Middle frontal gyrus (tissue), 1 donor: ENCODE data around the gene SERPINA10.
A peak's percentile ranks its signal among the peaks of the same experiment; 100 is the strongest.

ENCODE experiments used
- DNase-seq: peaks from one replicate; pipeline ENCODE4 v3.0.0-alpha.2; 2015; ENCODE audit warnings: low spot score; ENCODE audit errors: extremely low spot score

The SERPINA10 gene, protein sequence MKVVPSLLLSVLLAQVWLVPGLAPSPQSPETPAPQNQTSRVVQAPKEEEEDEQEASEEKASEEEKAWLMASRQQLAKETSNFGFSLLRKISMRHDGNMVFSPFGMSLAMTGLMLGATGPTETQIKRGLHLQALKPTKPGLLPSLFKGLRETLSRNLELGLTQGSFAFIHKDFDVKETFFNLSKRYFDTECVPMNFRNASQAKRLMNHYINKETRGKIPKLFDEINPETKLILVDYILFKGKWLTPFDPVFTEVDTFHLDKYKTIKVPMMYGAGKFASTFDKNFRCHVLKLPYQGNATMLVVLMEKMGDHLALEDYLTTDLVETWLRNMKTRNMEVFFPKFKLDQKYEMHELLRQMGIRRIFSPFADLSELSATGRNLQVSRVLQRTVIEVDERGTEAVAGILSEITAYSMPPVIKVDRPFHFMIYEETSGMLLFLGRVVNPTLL

DNA sequence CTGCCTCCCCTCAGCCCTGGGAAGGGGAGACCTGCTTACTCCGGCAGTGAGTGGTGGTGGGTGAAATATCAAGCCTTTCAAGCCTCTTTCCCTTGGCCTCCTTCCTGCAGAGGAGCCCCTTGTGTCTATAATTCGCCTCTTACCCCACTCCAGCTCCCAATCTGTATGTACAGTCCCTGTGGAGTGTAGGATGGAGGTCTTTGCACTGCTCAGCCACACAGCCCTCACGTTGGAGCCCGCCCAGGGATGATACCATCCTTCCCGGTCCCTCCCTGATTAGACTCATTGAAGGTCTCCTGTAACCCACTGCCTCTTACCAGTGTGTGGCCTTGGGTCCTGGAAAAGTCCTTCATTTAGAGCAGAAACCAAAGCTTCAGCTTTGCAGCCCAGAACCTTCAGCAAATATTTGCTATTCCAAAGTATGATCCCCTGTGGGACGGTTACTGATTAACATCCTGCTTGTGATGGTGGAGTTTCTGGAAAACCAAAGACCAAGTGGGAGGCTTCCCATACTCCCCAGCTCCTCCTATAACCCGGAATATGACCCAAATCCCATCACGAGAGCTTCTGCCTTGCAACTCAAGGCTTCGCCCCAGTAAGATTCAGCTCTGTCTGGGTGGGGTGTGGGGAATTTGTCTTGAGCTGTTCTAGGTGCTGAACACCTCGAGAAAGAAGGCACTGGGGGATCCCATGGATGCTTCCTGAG lies at the start of gene SERPINA10:
TSS of gene SERPINA10 (minus strand) at position 397 of the 706 bp plus-strand sequence. CDS start 2,675 bp downstream, outside the sequence.
- no peak for DNase-seq

DNA sequence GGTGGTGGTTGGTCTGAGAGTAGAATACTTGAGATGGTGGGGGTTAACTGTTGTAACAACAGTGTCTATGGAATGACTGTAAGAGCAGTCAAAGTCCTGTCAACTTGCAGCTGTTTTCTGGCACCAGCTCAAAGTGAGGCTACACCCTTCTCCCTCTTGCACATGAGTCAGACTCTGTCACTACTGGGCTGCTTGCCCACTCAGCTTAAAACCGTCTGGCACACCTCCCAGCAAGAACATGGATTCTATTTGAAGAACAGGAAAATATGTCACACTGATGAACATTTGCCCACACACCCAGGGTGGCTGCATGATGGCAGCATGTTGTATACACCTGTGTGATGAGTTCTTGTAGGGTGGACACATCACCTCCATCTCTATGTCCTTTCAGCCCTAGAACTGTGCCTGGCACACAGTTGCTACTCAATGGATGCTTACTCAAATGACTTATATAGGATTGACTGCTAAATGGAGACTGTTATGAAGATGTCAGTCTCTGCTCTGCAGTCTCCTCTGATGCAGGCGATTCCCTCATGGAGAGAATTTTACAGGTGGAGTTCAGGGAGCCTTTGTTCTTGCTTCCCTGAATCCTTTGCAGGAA lies 49.4 kb upstream of the SERPINA10 start:
- DNase-seq, result peak; percentile 52

DNA sequence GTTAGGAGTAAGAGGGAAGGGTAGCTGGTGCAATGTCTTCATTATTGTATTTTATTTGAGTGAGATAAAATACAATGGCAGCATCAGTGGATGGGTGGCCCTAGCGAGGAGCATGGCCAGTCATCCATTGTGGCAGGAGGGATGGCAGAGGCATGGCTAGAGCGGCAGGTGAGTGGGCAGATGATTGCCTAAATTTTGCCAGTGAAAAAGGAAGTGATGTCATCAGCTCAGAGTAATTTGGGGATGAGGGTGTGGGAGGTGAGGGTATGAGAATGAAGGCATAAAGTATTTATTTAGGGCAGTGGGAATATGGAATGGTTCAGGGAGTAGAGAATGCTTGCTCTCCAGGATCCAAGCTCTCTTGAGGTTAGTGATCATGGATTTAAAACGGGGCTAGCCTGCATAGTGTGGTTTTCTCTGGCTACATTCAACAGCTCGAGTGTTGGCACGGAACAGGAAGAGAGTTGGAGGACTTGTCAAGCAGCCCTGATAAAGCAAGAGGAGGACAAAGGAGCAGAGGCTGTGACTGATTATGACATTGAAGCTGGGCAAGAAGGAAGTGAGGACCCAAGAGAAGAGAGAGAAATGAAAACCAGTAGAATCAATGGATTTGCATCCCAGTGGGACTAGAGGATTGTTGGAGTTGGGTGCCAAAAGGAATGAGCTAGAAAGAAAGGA lies 48.7 kb upstream of the SERPINA10 start:
- no peak for DNase-seq

DNA sequence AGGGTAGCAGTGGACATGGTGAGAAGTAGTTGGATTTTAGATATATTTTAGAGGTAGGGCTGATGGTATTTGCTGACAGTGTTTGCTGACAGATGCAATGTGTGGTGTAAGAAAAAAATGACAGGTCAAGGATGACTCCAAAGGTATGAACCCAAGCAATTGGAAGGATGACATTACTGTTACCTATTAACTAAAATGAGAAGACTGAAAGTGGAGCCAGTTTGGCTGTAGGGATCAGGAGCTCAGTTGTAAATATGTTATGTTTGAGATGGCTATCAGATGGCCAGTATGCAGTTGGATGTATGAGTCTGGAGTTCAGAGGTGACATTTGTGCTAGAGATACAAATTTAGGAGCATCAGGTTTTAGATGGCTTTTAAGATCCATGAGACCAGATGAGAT lies 47.5 kb upstream of the SERPINA10 start:
- DNase-seq, result no peak

DNA sequence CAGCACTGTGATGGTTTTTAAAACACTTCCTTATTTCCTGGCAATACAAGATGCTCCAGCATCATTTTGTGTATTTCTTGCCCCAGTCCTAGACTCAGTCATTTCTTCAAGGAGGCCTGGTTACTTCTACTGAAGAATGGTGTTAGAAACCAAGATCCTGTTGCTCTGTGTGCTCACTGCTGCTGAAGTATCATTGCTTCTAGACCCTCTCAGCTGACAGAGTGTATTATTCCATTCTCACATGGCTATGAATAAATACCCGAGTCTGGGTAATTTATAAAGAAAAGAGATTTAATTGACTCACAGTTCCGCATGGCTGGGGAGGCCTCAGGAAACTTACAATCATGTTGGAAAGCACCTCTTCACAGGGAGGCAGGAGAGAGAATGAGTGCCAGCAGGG lies 45.0 kb upstream of the SERPINA10 start:
- no peak for DNase-seq

DNA sequence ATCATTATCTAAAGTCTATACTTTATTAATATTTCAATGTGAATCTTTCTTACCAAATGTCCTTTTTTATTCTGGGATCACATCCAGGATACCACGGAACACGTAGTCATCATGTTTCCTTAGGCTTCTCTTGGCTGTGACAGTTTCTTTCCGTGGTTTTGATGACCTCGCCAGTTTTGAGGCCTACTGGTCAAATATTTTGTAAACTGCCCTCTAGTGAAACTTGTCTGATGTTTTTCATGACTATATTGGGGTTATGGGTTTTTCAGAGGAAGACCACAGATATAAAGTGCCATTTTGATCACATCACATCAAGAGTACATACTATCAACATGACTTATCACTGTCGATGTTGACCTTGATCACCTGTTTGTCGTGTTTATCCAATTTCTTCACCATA lies 44.2 kb upstream of the SERPINA10 start:
- DNase-seq, result no peak

DNA sequence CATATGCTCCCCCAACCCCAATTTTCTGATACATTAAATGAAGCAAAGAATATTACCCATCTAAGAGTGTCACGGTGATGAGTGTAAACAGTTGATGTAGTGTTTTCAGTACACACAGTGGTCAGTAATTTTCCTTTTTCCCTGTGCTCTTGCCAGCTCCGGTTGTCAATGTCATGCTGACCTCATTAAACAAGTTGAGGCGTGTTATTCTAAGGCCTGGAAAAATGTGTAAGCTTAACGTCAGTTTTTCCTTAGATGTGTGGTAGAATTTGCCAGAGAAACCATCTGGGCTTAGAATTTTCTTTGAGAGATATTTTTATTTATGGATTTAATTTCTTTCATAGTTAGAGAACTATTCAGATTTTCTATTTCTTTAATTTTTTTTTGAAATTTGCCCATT lies 41.8 kb upstream of the SERPINA10 start:
- DNase-seq, result no peak

DNA sequence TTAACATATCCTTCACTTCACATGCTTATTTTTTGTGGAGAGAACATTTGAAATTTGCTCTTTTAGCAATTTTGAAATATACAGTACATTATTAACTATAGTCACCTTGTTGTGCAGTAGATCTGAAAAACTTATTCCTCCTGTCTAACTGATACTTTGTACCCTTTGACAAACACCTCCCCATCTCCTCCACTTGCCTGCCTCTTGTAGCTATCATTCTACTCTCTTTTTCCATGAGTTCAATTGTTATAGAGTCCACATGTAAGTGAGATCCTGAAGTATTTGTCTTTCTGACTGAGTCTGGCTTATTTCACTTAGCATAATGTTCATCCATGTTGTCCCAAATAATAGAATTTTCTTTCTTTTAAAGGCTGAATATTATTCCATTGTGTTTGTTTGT lies 39.5 kb upstream of the SERPINA10 start:
- DNase-seq, result no peak

DNA sequence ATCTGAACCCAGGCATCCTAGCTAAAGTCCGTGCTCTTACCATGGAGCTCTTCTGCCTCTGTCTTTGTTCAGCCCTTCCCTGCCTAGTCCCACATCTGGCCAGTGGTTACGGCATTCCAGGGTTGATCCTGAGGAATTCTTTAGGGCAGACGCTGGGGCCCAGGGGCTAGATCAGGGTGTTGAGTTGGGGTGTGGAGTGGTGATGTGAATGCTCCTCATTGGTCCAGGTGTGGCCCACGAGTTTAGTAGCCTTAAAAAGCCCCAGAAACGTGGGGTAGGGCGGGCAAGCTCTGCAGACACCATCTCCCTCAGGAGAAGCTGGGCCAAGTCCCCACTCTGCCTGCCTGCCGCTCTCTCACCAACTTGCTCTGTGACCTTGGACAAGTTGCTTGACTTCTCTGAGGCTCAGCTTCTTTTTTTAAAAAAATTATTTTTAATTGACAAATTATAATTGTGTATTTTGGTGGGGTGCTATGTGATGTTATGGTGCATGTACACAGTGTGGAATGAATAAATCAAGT lies 39.1 kb upstream of the SERPINA10 start:
- no peak for DNase-seq

DNA sequence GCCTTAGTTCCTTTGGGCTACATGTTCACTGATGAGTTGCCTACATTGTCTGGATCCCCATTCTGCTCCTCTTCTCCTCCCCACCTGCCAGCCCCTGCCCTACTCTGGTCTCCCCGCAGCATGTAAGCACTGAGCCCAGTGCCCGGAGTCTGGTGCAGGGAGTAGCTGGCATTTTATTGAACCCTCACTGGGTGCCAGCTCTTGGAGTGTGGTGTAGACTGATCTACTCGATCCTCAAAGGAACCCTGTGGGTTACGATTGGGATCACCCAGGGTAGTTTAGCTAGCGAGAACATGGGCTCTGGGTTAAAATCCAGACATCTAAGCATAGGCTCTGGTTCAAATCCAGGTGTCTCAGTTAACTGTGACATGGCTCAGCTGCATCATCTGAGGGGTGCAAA lies 38.4 kb upstream of the SERPINA10 start:
- DNase-seq, result no peak

DNA sequence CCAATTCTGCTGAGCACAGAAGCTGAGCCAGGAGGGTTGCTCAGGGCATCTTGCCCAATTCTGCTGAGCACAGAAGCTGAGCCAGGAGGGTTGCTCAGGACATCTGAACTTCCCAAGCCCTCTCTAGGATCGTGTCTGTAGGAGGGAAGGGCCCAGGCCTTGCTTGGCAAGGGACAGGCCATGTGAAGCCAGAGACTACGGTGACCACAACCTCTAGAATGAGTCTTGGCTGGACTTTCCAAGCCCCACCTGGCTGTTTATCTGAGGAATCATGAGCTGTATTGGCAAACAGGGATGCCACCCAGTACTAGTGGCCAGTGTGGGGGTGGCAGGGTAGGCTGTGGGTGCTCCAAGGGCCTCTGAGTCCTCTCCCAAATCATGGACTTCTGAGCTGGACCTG lies 37.8 kb upstream of the SERPINA10 start:
- DNase-seq, result no peak

DNA sequence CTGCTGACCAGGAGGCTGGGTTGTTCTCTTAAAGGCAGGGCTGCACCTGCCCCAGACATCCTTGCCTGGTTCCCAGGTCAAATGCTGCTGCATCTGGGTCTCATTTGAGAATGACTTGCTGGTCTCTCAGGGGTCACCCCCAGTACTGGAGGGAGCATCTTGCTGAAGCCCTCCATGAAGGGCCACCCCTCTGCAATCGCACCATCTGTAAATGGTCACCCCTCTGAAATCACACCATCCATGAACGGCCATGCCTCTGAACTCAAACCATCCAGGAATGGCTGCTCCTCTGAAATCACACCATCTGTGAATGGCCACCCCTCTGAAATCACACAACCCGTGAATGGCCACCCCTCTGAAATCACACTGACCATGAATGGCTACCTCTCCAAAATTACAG lies 37.4 kb upstream of the SERPINA10 start:
- DNase-seq, result no peak

DNA sequence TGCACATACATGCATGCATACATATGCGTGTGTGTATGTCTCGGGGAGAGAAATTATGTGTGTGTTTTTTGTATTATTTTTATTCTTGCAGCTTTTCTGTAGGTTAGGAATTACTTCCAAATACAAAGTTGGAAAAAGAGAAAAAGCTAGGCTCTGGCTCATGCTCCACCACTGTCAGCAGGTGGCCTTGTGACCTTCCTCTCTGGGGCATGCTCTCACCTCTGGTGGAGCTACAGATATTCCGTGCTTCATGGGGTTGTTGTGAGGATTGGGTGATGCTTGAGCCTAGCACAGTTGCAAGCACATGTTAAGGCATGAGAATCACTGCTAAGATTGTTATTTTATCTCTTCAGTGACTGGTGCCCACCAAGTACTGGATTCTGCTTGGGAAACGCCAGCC lies 36.8 kb upstream of the SERPINA10 start:
- DNase-seq, result no peak

DNA sequence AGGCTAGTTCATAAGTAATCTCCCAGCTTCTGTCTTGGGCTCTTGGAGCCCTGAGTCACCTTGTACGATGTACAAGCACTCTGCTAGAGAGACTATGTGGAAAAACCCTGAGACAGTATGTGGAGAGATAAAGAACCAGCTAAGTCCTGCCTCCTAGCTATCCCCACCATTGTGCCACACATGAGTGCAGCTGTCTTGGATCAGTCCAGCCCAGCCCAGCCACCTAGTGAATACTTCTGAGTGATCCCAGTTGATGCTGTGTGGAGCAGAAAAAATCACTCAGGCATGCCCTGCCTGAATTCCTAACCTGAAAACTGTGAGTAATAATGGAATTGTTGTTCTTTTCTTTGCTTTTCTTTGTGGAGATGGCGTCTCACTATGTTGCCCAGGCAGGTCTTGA lies 35.1 kb upstream of the SERPINA10 start:
- DNase-seq, result no peak

DNA sequence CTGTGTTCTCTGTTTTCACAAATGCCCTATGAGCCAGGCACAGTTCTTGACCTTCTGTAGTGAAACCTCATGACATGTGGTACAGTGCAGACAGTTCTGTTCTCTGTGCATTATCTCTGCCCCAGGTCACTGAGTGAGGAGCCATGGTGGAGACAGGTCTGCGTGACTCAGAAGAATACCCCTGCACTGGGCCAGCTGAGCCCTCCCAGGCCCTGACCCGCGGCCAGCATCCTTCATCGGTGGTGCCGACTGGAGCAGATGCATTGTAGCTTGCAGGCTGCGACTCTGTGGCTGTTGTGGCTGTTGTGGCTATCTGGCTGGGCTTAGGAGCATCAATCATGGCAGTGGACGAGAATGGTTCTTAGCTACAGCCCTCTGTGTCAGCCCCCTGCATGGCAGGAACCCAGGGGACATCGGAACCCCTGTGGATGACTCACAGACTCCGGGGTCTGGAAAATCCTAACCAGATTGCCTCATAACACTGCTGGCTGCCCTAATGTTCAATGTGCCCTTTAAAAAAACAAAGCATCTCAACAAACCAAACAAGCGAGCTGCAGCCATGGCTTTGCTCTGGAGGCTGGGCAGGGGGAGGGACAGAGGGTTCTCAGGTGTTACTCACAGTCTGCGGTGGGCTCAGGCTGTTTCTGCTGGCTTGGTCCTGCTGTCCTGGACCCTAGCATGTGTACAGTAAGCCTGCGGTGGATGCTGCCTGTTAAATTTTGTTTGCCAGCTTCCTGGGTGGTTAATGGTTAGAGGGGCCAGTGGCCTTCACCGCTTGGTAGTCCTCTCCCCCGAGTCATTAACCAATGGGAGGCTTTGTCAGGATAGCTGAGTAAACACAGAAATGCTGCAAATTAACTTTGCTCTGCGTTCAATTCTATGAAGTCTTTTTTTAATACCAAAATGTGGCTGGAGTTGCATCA lies 29.8 kb upstream of the SERPINA10 start, which contains the start of gene SERPINA6:
TSS of gene SERPINA6 (minus strand) at position 689 of the 923 bp plus-strand sequence. CDS start 8,688 bp downstream, outside the sequence.
- no peak for DNase-seq

DNA sequence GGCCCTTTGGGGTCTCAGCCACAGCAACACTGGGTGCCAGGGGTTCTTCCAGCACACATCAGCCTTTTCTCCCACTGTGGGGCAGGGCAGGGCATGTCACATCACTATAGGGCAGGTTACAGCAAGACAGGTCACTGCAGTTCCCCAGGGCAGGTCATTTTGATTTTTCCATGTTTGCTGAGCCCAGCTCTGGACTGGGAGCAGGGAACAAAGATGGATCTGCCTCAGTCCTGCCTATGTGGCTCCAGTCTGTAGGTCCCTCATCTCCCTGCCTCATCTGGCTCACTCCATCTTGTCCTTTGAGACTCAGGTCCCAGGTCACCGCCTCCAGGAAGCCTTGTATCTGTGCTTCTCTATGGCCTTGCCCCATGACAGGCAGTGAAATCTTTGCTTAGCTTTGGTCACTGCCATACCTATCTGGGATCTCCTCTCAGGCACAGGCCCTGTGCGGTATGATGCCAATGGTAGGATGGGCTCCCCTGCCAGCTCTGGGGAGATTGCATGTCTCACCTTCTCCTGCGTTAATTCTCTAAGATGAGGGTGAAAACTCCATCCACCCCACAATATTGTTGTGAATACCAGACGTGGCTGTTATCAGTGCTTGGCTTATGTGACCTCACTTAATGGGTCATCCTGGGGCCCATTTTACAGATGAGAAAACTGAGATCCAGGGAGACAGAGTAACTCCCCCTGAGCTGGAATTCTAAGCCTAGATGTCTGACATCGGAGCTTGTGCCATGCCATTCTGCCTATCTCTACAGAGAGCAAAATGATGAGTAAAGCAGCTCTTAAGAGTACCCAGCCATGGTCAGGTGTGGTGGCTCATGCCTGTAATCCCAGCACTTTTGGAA lies 28.6 kb upstream of the SERPINA10 start:
- no peak for DNase-seq

DNA sequence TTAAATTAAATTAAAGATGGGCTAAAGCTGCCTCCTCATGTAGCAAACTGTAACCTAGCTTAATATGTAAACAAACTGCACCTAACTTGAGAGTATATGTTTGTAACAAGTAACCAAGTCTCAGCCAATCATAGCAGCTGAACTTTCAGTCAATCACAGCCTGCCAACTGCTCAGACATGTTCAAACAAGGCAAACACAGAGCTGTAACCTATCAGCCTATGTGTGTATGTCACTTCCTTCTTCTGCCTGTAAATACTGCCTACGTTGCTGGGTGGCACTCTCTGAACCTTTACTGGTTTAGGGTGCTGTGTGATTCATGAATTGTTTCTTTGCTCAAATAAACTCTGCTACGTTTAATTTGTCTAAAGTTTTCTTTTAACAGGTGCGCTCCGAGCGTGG lies 27.2 kb upstream of the SERPINA10 start:
- no peak for DNase-seq

DNA sequence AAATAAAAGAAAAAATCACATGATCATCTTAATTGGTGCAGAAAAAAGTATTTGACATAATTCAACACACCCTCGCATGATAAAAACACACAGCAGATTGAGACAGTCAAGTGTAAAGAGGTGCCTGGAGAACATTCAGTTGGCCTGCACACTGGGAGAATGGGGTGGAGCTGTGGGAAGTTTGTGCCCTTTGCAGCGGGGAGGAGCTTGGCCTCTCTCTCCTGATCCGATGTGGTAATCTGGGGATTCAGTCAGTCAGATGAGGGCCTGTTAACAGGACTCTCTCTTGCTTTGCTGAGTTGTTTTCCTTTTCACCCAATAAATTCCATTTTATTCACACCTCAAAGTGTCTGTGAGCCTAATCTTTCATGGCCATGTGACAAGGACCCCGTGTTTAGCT lies 24.2 kb upstream of the SERPINA10 start:
- DNase-seq, result no peak

DNA sequence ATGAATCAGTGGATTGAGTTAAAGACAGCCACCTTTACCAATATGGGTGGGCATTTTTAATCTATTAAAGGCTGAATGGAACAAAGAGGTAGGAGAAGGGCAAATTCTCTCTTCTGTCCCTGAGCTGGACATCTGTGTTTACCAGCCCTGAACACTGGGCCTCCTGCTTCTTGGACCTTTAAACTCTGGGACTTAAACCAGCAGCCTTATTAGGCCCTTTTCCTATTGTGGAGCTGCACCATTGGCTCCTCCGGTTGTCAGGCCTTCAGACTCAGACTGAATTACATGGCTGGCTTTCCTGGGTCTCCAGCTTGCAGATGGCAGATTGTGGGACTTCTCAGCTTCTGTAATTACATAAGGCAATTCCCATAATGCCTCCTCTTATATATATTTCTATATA lies 23.6 kb upstream of the SERPINA10 start:
- DNase-seq, result no peak
